NB4 (cell line): Measurements from ENCODE around the gene BCAR3.

Source experiments
- MAX ChIP-seq: IDR thresholded peaks from 2 replicates; pipeline ENCODE4 v1.6.1; 2011; ENCODE audit warnings: low read depth, low read length
- MYC ChIP-seq: IDR thresholded peaks from 2 replicates; pipeline ENCODE4 v1.6.1; 2011; ENCODE audit warnings: low read depth, low read length
- POLR2A ChIP-seq: IDR thresholded peaks from 2 replicates; pipeline ENCODE4 v1.6.1; 2011; ENCODE audit warnings: mild to moderate bottlenecking; ENCODE audit not compliant: insufficient read length; ENCODE audit errors: extremely low read depth
- TF ChIP-seq, protein P1 (sequence below): IDR thresholded peaks from one replicate; pipeline ENCODE4 v1.5.1; 2012; ENCODE audit warnings: low read depth, low read length

GRCh38 chr1:93577536-93578432 lies 103.9 kb downstream of the BCAR3 start:
- TF ChIP-seq, protein P1, sequence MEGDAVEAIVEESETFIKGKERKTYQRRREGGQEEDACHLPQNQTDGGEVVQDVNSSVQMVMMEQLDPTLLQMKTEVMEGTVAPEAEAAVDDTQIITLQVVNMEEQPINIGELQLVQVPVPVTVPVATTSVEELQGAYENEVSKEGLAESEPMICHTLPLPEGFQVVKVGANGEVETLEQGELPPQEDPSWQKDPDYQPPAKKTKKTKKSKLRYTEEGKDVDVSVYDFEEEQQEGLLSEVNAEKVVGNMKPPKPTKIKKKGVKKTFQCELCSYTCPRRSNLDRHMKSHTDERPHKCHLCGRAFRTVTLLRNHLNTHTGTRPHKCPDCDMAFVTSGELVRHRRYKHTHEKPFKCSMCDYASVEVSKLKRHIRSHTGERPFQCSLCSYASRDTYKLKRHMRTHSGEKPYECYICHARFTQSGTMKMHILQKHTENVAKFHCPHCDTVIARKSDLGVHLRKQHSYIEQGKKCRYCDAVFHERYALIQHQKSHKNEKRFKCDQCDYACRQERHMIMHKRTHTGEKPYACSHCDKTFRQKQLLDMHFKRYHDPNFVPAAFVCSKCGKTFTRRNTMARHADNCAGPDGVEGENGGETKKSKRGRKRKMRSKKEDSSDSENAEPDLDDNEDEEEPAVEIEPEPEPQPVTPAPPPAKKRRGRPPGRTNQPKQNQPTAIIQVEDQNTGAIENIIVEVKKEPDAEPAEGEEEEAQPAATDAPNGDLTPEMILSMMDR = no peak
- no peak for TF ChIP-seq MAX
- no peak for TF ChIP-seq POLR2A
- no peak for TF ChIP-seq MYC
